GM08714 (cell line): Measurements from ENCODE around the gene DCAF12.

Source experiments
- H3K4me3 ChIP-seq: fragments of 200-500 bp; sonication (Bioruptor generic); 2 replicates; pipeline ENCODE4 v1.5.1; 2014; ENCODE audit warnings: mild to moderate bottlenecking, low read length, inconsistent platforms
- ZNF274 ChIP-seq: IDR thresholded peaks from 2 replicates; pipeline ENCODE4 v1.6.1; 2012; ENCODE audit warnings: mild to moderate bottlenecking, low read depth, low read length

Gene DCAF12

DNA sequence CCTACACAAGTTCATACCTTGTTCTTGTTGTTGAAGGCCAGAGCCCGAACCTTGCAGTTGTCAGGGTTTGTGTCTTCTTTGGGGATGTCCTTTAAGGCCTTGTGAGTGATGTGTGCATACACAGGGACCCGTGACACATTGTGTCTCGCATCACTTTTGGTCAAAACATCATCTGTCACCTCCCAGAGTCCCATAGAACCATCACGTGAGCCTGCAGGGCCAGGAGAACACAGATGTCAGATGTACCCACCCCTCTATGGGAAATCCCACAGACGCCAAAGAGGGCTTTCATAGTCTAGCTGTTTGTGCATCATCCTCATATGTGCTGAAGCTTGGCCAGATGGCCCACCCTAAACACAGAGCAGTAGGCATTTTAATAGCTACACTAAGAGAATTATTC lies 28.2 kb downstream of the DCAF12 start:
- TF ChIP-seq ZNF274 = no peak
- no peak overlapping the region for H3K4me3 ChIP-seq

- no peak overlapping the region for H3K4me3 ChIP-seq
- TF ChIP-seq ZNF274 = no peak
These were observed 28.6 kb downstream of the DCAF12 start for GRCh38 chr9:34097865-34098264.

GRCh38 chr9:34096751-34097150 lies 29.7 kb downstream of the DCAF12 start:
- TF ChIP-seq ZNF274 = no peak
- no peak overlapping the region for H3K4me3 ChIP-seq

DNA sequence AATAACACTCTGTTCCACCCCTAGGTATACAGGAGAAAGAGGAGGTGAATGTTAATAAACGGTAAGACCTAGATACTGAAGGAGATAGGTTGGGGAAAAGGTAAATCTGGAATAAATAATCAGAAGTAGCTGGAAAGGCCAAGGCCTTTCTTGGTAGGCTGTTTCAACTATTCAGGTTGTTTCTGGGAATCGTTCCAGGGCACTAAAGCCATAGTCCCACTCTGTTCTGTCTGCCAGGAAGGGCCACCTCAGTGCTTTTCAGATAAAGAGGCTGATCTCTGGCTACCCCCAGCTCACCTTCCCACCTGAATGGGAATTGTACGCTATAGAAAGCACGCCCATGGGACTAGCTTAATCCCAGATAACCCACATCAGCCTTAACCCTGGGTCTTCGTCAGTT lies 32.9 kb downstream of the DCAF12 start:
- no peak overlapping the region for H3K4me3 ChIP-seq
- no peak for TF ChIP-seq ZNF274

DNA sequence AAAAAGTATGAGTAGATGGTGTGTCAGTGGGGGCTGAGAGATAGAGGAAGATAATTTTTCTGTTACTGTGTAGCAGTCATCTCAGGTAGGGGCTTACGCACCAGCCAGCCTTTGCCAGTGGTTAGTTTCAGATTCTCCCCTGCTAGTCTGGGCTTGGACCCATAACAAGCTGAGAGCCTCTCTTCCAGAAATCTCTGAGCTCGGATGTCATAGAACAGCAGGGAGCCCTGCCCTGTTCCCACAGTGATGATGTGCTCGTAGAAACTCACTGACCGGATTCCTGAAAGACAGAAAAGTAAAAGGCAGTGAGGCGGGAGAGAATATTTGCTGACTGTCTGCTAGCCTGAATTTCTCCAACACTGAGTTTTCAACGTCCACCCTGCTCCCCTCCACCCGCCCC lies 37.2 kb downstream of the DCAF12 start:
- TF ChIP-seq ZNF274 = no peak
- H3K4me3 ChIP-seq = no peak overlapping the region

- H3K4me3 ChIP-seq = no peak overlapping the region
- no peak for TF ChIP-seq ZNF274
These were observed 39.1 kb downstream of the DCAF12 start for GRCh38 chr9:34087370-34087769.

- H3K4me3 ChIP-seq = no peak overlapping the region
- no peak for TF ChIP-seq ZNF274
These were observed 39.6 kb downstream of the DCAF12 start for GRCh38 chr9:34086864-34087263.

GRCh38 chr9:34085581-34086500 lies 40.7 kb downstream of the DCAF12 start:
- H3K4me3 ChIP-seq = no peak overlapping the region
- no peak for TF ChIP-seq ZNF274

DNA sequence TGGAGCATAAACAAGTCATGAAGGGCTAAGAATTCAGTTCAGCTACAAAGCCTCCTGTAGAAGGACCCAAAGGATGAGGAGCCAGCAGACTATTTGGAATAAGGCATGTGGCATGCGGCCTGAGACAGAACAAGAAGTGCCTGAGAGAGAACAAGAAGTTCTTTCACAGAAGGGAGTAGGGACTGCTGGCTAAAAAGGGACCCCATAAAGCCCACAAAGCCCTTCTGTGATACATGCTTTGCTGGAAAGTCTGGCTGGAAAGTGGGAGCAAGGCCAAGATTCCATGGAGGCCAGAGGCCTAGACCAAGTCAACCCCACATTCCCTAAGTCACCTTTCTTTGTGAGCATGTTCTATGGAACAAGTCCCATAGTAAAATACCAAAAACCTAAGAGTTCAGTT lies 41.9 kb downstream of the DCAF12 start:
- TF ChIP-seq ZNF274 = no peak
- H3K4me3 ChIP-seq = no peak overlapping the region

DNA sequence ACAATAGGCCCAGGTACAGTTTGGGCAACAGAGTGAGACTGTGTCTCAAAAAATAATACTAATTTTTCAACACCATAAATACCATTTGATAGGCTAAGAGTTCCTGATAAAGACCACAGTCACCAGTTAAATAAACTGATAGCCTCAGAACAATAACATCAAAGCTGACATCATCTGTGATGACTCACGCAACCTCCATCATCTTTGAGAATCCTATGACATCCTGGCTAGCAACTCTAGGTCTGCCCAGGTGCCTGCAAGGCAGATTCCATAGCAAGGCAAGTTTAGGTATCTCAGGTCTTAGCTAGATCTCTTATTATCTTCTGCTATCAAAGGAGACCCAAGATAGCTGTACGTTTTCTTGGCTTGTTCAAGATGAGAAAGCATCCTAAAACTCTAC lies 47.3 kb downstream of the DCAF12 start:
- no peak for TF ChIP-seq ZNF274
- no peak overlapping the region for H3K4me3 ChIP-seq

DNA sequence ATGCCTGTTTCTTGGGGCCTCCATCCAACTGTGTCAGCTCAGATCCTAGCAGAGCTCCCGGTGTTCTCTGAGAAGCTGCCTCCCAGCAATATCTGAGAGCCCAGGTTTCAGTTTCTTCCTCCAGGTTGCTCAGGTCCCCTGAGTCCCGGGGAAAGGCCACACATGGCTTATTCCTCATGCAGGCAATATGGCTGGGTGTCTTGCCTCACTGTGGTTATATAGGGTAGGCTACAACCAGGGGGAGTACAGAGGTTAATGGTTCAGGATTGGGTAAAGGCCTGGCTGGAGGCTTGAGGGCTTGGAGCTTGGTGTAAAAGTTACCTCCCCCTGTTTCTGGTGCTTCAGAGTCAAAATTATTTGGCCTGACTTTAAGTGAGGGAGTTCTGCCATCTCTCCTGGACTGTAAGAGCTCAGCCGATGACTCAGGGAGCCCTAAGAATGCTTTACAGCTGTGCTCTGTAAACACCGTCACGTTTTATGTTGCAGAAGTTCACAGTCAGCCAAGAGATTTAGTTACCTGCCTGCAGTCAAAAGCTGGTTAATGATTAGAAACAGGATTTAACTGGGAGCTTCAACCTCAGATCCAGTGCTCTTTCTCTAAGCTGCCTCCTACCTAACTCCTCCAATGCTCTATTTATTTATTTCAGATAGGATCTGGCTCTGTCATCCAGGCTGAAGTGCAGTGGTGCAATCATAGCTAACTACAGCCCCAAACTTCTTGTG lies 53.5 kb downstream of the DCAF12 start:
- no peak for TF ChIP-seq ZNF274
- no peak overlapping the region for H3K4me3 ChIP-seq

DNA sequence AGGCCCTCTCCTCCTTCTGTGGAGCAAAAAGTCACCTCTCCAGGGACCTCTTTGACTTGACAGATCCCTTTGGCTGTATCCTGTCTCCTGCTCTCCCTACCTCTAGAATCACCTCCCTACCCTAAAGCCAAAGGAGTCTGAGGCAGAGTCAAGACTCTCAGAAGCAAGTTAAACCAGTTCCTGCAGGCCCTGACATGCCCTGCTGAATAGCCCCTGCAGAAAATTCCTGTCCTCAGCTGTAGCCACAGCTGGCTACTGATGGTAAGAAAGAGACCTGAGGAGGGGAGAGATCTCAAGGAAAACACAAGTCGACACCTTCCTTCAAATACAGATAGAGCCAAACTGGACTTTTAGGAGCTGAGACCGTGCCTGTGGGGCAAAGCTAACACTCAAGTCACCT lies 54.1 kb downstream of the DCAF12 start:
- no peak overlapping the region for H3K4me3 ChIP-seq
- TF ChIP-seq ZNF274 = no peak

GRCh38 chr9:34070606-34071324 lies 55.7 kb downstream of the DCAF12 start:
- TF ChIP-seq ZNF274 = no peak
- no peak overlapping the region for H3K4me3 ChIP-seq

GRCh38 chr9:34069831-34070230 lies 56.7 kb downstream of the DCAF12 start:
- no peak for TF ChIP-seq ZNF274

More at GRCh38 chr9:34069831-34070230, 56.7 kb downstream of the DCAF12 start:
- H3K4me3 ChIP-seq = no peak overlapping the region
